Pons (tissue), 1 donor: ENCODE measurements around the gene FADS6.

Source experiments
- DNase-seq: peaks from one replicate; pipeline ENCODE4 v3.0.0-alpha.2; 2016; ENCODE audit warnings: low spot score

The FADS6 gene

DNA sequence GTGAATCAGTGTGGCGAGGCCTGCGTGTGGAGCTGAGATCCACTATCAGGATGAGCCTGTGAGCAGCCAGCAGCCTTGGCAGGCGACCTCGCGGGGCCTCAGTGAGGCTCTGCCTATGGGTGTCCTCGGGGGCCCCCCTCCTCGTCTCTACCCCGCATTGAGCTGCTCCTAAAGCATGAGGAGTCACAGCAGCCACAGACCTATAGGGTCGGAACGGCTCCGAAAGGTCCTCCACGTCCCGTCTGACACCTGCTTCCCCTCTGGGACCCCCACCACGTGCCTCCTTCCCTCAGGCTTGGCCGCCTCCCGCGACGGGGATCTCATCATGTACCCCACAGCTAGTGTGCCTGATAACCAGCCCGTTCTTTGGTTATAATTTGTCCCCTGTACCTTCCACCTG lies 62.6 kb downstream of the FADS6 start:
- DNase-seq, result no peak

DNA sequence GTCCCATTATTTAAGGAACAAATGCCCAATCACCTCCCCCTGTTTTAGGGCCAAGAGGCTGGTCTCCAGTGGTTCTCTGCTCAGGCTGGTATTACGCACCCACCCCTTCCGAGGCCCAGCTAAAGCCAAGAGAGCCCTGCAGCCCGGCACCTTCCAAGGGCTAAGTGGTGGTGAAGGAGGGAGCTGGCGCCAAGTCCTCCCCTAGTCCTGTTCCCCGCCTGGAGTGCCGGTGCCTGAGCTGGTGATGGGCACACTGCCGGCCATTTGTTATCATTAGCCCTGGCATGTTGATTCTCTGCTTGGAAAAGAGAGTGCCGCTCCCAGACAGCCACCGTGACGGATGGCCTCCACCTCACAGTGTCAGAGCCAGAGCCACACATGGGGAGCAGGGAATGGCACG lies 65.6 kb downstream of the FADS6 start:
- no peak for DNase-seq
